Neural progenitor cell (in vitro differentiated cells): Measurements from ENCODE around the gene TNNI3K.

Experiments
- EZH2 ChIP-seq: fragments of 200-600 bp; sonication (generic); IDR thresholded peaks from 2 replicates; pipeline ENCODE4 v1.6.1; 2017; ENCODE audit warnings: antibody characterized with exemption, mild to moderate bottlenecking, moderate library complexity
- TF ChIP-seq, protein P1 (sequence below): fragments of 200-600 bp; sonication (generic); IDR thresholded peaks from 2 replicates; pipeline ENCODE4 v1.5.1; 2017; ENCODE audit warnings: antibody characterized with exemption, mild to moderate bottlenecking

DNA sequence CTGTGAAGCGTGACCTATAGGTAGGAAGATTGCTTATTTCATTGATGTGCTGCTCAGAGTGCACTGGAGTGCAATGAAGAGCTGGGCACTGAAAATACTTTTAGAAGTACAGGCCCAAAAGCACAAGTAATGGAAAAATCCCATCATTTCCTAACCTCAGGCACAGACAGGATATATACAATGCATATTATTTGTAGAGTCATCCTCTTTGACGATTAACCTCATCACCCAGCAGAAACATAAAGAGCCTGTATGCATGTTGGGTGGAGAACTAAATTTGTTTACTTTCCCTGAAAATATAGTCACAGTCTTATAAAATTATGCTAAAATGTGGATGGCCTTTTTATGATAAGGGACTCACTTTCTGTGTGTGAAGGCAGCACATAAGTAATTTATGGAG, 98.1 kb downstream of the TNNI3K start:
- TF ChIP-seq, protein P1, sequence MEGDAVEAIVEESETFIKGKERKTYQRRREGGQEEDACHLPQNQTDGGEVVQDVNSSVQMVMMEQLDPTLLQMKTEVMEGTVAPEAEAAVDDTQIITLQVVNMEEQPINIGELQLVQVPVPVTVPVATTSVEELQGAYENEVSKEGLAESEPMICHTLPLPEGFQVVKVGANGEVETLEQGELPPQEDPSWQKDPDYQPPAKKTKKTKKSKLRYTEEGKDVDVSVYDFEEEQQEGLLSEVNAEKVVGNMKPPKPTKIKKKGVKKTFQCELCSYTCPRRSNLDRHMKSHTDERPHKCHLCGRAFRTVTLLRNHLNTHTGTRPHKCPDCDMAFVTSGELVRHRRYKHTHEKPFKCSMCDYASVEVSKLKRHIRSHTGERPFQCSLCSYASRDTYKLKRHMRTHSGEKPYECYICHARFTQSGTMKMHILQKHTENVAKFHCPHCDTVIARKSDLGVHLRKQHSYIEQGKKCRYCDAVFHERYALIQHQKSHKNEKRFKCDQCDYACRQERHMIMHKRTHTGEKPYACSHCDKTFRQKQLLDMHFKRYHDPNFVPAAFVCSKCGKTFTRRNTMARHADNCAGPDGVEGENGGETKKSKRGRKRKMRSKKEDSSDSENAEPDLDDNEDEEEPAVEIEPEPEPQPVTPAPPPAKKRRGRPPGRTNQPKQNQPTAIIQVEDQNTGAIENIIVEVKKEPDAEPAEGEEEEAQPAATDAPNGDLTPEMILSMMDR = no peak
- no peak for TF ChIP-seq EZH2
